Epidermal melanocyte (primary cell): ENCODE data around the gene HYDIN.

Source experiments
- DNase-seq: peaks from one replicate; pipeline ENCODE4 v3.0.0; 2011; ENCODE audit warnings: low spot score; ENCODE audit not compliant: insufficient read length

The HYDIN gene

DNA sequence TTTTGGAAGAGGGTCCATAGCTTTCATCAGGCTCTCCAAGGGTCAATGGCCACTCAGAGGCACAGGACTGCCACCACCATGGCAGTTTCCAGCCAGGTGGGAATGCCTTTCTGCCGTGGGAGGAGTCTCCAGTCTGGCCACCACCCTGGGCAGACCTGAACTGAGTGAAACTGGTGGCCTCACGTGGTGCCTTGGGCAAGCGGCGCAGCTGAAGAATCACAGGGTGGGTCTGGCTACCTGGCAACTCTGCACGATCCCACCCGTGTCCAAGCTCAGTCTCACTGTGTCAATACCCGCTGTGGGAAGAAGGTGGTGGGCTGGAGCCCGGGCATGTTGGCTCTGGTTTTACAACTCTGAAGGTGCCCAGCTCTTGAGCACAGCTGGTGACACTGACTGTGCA, 461.4 kb downstream of the HYDIN start:
- DNase-seq: no peak

DNA sequence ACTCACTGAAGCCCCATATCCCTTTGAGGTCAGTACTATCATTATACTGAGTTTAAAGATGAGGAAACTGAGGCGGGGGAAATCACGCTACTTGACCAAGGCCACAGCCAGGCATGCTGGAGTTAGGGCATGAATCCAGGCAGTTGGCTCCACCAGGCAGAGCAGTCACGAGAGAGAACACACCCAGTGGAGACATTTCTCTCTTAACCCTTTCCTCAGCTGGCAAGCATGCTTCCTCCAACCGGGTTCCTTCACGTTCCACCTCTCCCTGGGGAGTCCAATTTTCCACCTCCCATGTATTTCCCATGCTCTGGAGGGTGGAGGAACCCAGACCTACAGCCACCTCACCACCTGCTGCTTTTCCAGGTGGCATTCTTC, 462.3 kb downstream of the HYDIN start:
- DNase-seq: no peak

- DNase-seq: no peak
These were observed 462.9 kb downstream of the HYDIN start for GRCh38 chr16:70767377-70768202.

DNA sequence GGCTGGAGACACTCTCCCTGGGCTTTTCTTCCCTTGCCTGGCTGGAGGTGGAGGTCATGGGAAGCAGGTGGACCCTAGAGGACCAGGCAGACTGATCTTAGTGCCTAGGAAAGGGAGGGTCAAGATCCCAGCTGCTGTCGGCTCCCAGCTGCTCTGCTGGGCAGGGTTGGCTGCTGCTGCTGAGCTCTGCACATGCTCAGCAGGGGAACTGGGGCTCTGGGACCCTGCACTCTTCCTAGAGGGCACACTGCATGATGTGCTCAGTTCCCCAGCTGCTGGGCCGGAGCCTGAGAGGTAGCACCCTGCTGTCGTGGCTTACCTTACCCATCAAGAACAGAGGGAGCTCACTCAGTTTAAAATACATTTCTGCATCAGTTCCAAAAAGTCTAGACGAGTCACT, 463.9 kb downstream of the HYDIN start:
- DNase-seq: no peak

GRCh38 chr16:70766176-70766575, 464.3 kb downstream of the HYDIN start:
- DNase-seq: no peak

- DNase-seq: no peak
These were observed 465.0 kb downstream of the HYDIN start for GRCh38 chr16:70765491-70765890.

DNA sequence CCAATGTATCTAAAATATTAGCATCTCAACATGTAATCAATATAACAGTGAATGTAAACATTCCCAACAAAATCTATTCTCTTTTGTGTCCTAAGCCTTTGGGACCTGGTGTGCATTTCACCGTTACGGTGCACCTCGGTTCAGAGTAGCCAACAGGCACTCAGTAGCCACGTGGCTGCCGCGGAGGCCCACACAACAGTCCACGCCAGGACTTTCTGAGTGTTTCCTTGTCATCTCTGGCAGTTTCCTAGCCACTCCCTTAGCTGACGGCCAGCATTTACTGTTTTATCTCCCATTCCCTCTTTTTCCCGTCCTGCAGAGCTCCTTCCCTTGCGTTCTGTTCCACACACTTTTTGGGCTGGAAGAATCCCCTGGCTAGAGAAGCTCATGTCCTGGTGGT, 465.9 kb downstream of the HYDIN start:
- no peak for DNase-seq

GRCh38 chr16:70760221-70760620, 470.3 kb downstream of the HYDIN start:
- DNase-seq: no peak

DNA sequence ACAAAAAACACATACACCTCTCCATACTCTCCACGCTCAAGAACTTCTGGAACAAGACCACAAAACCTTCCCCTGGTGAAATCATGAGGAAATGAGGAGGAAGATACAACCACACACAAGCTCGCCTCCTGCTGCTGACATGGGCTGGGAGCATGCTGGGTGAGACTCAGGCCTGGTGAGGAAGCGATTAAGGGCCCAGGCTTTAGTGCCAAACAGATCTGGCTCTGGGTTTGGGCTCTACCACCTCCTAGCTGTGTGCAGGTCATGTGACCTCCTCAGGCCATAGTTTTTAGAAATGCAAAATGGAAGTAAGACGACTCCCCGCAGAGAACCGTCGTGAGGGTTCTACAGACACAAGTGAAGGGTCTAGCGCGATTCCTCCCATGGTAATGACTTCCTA, 470.9 kb downstream of the HYDIN start:
- DNase-seq: no peak

DNA sequence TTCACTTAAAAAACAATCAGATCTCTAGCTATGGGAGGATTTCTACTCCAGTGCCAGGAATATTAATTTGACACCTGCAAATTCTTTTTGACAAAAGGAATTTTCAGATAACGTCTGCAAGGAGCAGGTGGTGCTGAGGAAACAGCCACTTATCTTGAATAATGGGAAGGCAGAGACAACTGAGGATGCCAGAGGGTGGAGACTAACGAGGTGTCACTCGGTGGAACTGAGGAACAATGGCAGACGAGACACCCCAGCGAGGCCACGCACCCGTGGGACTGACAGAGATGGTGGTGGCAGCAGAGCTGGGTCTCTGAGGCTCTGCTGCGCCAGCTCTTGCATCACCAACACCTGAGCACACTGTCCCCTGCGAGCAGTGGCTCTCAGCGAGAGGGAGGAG, 471.7 kb downstream of the HYDIN start:
- DNase-seq: no peak
